GM19328 (cell line): ENCODE measurements around the gene AHI1.

Experiments
- ATAC-seq: cut with Tn5 transposase; IDR thresholded peaks from one replicate; pipeline ENCODE4 v1.9.1; 2021; ENCODE audit warnings: mild to moderate bottlenecking, moderate library complexity; ENCODE audit not compliant: unreplicated experiment

The AHI1 gene

GRCh38 chr6:135236319-135236718, 261.2 kb downstream of the AHI1 start:
- no peak for ATAC-seq

DNA sequence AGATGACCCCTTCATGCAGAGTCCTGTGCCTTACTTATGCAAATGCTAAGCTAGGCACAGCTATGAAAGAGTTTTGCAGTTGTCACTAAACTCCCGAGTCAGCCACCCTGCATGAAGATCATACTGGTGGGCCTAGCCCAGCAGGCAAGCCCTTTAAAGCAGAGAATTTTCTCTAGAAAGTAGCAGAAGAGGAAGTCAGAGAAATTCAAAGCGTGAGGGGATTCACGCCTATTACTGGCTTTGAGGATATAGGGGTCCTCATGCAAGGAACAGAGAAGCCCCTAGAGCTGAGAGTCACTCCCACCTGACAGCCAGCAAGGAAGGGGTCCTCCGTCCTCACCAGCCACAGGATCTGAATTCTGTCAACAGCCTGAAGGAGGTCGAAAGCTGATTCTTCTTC, 261.8 kb downstream of the AHI1 start:
- ATAC-seq: no peak

DNA sequence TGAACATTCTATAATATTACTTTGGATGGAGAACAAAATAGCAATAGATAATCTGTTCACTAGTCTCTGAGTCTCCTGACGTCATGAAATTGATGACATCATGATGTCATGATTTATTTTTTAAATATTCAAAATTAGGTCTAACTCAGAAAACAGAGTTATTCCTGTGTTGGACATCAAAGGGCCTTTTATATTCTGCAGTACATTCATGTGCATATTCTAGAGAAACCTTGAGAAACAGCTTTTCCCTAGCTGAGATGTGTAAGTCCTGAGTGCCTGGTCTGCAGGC, 263.1 kb downstream of the AHI1 start:
- ATAC-seq: no peak

GRCh38 chr6:135233686-135234491, 263.7 kb downstream of the AHI1 start:
- no peak for ATAC-seq
